Heart left ventricle (tissue), 16 donors: Measurements from ENCODE around the gene RUNX2. TPM values are rescaled to one million over a fixed set of nuclear protein-coding genes. Genes with fewer than 3 reads are reported as not detected.
A peak's percentile ranks its signal among the peaks of the same experiment; 100 is the strongest.

ENCODE experiments used
- ATAC-seq, 4 donors: fragments of 200-7000 bp; cut with Tn5 transposase; one replicate each; pipeline ENCODE4 v1.9.1; 2020 to 2022; ENCODE audit warnings: moderate library complexity in 4 of 4, mild to moderate bottlenecking in 3 of 4, moderate number of reproducible peaks in 1 of 4
- DNase-seq, 5 donors: peaks; one replicate each; pipeline ENCODE4 v3.0.0-alpha.2; 2020
- H3K27ac ChIP-seq, 12 donors: fragments of 200-600 bp; sonication (generic) in 4 of 12; one replicate each; pipeline versions ENCODE4 v1.5.0 to v1.8.0; 2016 to 2022; ENCODE audit warnings: mild to moderate bottlenecking in 2 of 12
- H3K27me3 ChIP-seq, 9 donors: fragments of 200-600 bp; sonication (generic) in 2 of 9; one replicate each; pipeline versions ENCODE4 v1.5.1 to v1.8.0; 2016 to 2022; ENCODE audit warnings: mild to moderate bottlenecking in 3 of 9
- H3K36me3 ChIP-seq, 9 donors: fragments of 200-600 bp; sonication (generic) in 2 of 9; one replicate each; pipeline versions ENCODE4 v1.5.0 to v1.8.0; 2018 to 2022; ENCODE audit warnings: mild to moderate bottlenecking in 2 of 9
- H3K4me1 ChIP-seq, 12 donors: fragments of 200-600 bp; sonication (generic) in 4 of 12; one replicate each; pipeline versions ENCODE4 v1.5.0 to v1.8.0; 2016 to 2022; ENCODE audit warnings: mild to moderate bottlenecking in 3 of 12
- H3K4me3 ChIP-seq, 12 donors: fragments of 200-600 bp; sonication (generic) in 4 of 12; one replicate each; pipeline versions ENCODE4 v1.5.0 to v1.8.0; 2017 to 2022; ENCODE audit warnings: mild to moderate bottlenecking in 9 of 12, moderate library complexity in 4 of 12
- H3K9me3 ChIP-seq, 12 donors: fragments of 200-600 bp; sonication (generic) in 4 of 12; one replicate each; pipeline versions ENCODE4 v1.5.0 to v1.8.0; 2016 to 2022; ENCODE audit warnings: mild to moderate bottlenecking in 1 of 12
- POLR2A ChIP-seq, 2 donors: fragments of 450-650 bp; IDR thresholded peaks; one replicate each; pipeline ENCODE4 v1.6.1; 2017; ENCODE audit warnings: antibody characterized with exemption in 2 of 2, mild to moderate bottlenecking in 2 of 2, moderate library complexity in 2 of 2
- WGBS, 4 donors: extraction: QIAGEN DNeasy Blood & Tissue Kit in 2 of 4; methylation state at CpG; one replicate each; pipeline versions ENCODE4 v1.1.5 to v1.1.7; 2013 to 2018; 5-methylcytosine and 5-hydroxymethylcytosine counted together
- intact Hi-C, 10 donors: fragments of 100-400 bp; cut with DNase I; formaldehyde crosslinking; loops; one replicate each; pipeline versions ENCODE4 v1.11.1 to v1.14.2; 2022
- polyA plus RNA-seq, 2 donors: library from polyadenylated mRNA; stranded (reverse); fragments of 200-250 nt; gene quantifications; one replicate each; pipeline ENCODE4 v1.2.3, GENCODE V29; 2013
- total RNA-seq, 9 donors: library from RNA; depleted of rRNA in 2 of 9; stranded (reverse); fragments of >200 nt in 2 of 9; fragmentation: NEBNext Ultra II Directional in 3 of 9; extraction: Animal tissue kit (Norgen Biotek cat#: 25700) in 3 of 9; gene quantifications; one replicate each; pipeline versions ENCODE4 v1.1.0 to v1.2.4, GENCODE V29; 2016 to 2023
- TF ChIP-seq, protein P1 (sequence below), 12 donors: fragments of 200-600 bp; sonication (generic) in 4 of 12; IDR thresholded peaks; one replicate each; pipeline versions ENCODE4 v1.5.0 to v1.8.0; 2018 to 2022; ENCODE audit warnings: antibody characterized with exemption in 12 of 12, mild to moderate bottlenecking in 5 of 12
- donor health status: ischemic (EF 13 %, LVEDD 7.1; RV severe dilation, severe dysfunction).
- donor health status: healthy with polysubstance abuse.
- donor health status: DM: no; HTN: yes; CAD: no.
- donor health status: DM: no; HTN: no; CAD: no.
- donor health status: ischemic (EF 25% LVEDD 6.9; RV normal size, moderate dysfunction).
- donor health status: ischemic (EF 25% LVEDD 5.7; RV mildly dilated, moderate dysfunction).
- donor health status: healthy.
- donor health status: DM: yes; HTN: yes; CAD: no.
- donor health status: ischemic (EF 35%, LVEDD 5.7; RV mildly dilated, moderate dysfunction).
- donor health status: nonischemic (EF 11% LVEDD 7.7; RV severe dilation, severe dysfunction).
- donor health status: DM: yes; HTN: yes; CAD: no.
- donor health status: PGD.
- donor health status: ischemic (EF 29% LVEDD 5.4; RV normal size, mild dysfunction).
- donor health status: nonischemic (EF 23%, LVEDD 6.1; RV moderate dilation, normal function).

Gene RUNX2
- total and polyA plus RNA-seq, 11 donors, result 0.37 to 3.1 (median 2.0) TPM

DNA sequence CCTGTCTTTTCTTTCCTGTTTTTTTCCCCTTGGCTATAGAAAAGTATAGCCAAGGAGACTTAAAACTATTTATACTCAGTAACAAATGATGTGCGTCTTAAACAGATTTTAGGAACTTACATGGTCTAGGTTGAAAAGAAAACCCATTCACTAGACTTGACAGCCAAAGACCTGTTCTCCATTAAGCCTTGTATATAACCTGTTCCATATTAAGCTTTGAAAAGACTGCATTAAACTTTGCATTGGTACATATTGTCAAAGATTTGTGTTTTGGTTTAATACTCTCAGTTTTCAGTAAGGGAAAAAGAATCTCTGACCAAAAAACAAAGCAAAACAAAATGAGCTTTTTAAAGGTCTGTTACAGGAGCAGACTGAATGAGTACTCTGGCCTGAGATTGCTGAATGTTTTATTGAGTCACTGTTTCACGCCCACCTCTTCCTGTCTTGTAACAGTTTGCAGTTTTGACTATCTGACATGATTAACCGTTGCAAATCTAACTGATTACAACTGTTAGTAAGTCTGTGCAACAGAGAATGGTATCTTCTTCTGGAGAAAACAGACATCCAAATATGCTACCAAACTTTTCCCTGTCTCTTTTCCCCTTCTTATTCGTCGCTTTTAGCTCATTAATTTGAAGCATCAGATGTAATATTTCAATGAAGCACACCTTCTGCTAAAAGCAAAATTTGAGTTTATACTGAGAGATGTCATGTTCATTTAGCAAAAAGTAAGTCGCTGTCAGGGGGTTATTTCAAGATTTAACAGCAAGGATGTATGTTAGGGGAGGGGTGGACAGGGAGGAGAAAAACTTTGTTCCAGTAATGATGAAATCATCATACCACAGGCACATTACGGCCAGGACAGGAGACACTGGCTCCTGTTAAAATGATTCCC is 108.7 kb downstream of the RUNX2 start:
- peak in 1 of 5 donors; percentile 23 for DNase-seq
- peak; percentile 46 to 93 (median 78) for ATAC-seq
- Histone ChIP-seq H3K36me3 (no peaks in the 10 kb centered on the region), H3K9me3 (no peaks in the 10 kb centered on the region), H3K4me1 (peaks cover 0 to 77% (median 6%) of the 10 kb centered on the region in 12 donors), H3K27ac (peak overlapping the region in 8 of 12 donors; percentile 0 to 73 (median 46)), H3K27me3 (no peaks in the 10 kb centered on the region), H3K4me3 (no peak overlapping the region)
- TF ChIP-seq, protein P1, sequence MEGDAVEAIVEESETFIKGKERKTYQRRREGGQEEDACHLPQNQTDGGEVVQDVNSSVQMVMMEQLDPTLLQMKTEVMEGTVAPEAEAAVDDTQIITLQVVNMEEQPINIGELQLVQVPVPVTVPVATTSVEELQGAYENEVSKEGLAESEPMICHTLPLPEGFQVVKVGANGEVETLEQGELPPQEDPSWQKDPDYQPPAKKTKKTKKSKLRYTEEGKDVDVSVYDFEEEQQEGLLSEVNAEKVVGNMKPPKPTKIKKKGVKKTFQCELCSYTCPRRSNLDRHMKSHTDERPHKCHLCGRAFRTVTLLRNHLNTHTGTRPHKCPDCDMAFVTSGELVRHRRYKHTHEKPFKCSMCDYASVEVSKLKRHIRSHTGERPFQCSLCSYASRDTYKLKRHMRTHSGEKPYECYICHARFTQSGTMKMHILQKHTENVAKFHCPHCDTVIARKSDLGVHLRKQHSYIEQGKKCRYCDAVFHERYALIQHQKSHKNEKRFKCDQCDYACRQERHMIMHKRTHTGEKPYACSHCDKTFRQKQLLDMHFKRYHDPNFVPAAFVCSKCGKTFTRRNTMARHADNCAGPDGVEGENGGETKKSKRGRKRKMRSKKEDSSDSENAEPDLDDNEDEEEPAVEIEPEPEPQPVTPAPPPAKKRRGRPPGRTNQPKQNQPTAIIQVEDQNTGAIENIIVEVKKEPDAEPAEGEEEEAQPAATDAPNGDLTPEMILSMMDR (IDR thresholded peaks at IDR 0.05), result no peak
- no peak for TF ChIP-seq POLR2A (IDR thresholded peaks at IDR 0.05)
- WGBS, 4 donors, result 44 to 56% (median 47%) methylated on average over 7 of the region's 7 CpGs
- intact Hi-C loops, result no loop called here

DNA sequence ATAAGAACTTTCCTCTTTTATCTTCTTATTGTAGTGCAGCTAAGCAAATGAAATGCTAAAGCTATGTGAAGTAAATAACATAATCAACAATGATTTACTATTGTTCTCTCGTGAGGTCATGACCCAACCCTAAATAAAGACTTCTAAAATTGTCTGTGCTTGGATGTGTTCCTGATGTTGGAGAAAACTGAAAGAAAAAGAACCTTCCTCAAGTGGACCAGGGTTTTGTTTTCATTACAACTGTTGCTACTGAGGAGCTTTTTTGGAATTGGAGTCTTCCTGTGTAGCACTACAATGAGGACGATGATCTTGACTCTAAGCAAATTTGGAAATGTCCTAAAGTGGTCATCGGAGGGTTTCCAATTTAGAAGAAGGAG is 109.3 kb downstream of the RUNX2 start:
- ATAC-seq, result peak in 1 of 4 donors; percentile 30

DNA sequence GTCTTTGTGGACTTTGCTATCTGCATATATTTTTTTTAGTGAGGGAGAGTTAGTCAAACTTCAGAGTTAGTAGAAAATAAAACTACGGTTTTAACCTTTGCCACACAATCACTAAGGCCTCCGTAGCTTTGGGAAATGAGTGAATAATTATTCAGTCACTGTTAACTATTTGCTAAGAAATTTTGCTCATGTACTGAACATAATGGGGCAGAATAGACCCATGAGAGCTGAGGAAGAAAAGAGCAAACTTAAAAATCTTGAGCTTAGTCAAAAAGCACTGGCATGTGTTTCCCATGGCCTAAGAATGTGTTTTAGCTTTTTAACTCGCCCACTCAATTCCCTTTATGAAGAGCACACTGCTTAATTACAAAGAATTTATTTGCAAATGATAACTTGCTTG is 110.0 kb downstream of the RUNX2 start:
- Histone ChIP-seq H3K4me3 (no peak overlapping the region), H3K4me1 (peaks cover 0 to 68% (median 6%) of the 10 kb centered on the region in 12 donors), H3K27ac (peak overlapping the region in 2 of 12 donors; percentile 36 to 73), H3K27me3 (no peaks in the 10 kb centered on the region), H3K9me3 (no peaks in the 10 kb centered on the region), H3K36me3 (no peaks in the 10 kb centered on the region)
- 81 to 88% (median 84%) methylated on average over 3 of the region's 3 CpGs for WGBS, 4 donors
- ATAC-seq, result no peak
- no peak for TF ChIP-seq POLR2A (IDR thresholded peaks at IDR 0.05)
- TF ChIP-seq, protein P1 (IDR thresholded peaks at IDR 0.05), result no peak
- intact Hi-C loops, result no loop called here
- no peak for DNase-seq

More for the DNA sequence above, 109.3 kb downstream of the RUNX2 start:
- Histone ChIP-seq H3K27ac (peak overlapping the region in 8 of 12 donors; percentile 0 to 73 (median 35)), H3K27me3 (no peaks in the 10 kb centered on the region), H3K9me3 (no peaks in the 10 kb centered on the region), H3K4me3 (no peak overlapping the region), H3K36me3 (no peaks in the 10 kb centered on the region), H3K4me1 (peaks cover 0 to 75% (median 6%) of the 10 kb centered on the region in 12 donors)
- intact Hi-C loops, result no loop called here
- 39 to 68% (median 49%) methylated on average over 3 of the region's 3 CpGs for WGBS, 4 donors
- TF ChIP-seq, protein P1 (IDR thresholded peaks at IDR 0.05), result no peak
- no peak for TF ChIP-seq POLR2A (IDR thresholded peaks at IDR 0.05)
- no peak for DNase-seq

GRCh38 chr6:45438849-45439406 is 110.8 kb downstream of the RUNX2 start:
- intact Hi-C loops, result no loop called here
- 47 to 82% (median 66%) methylated on average over 1 of the region's 1 CpG for WGBS, 4 donors
- Histone ChIP-seq H3K27ac (no peak overlapping the region), H3K36me3 (no peaks in the 10 kb centered on the region), H3K27me3 (no peaks in the 10 kb centered on the region), H3K9me3 (no peaks in the 10 kb centered on the region), H3K4me1 (peaks cover 0 to 60% (median 6%) of the 10 kb centered on the region in 12 donors), H3K4me3 (no peak overlapping the region)
- peak in 1 of 4 donors; percentile 43 for ATAC-seq
- DNase-seq, result no peak
- TF ChIP-seq, protein P1 (IDR thresholded peaks at IDR 0.05), result no peak
- TF ChIP-seq POLR2A (IDR thresholded peaks at IDR 0.05), result no peak
